Activated naive CD4-positive, alpha-beta T cell treated with anti-CD3 and anti-CD28 coated beads, Interleukin-2, amount 50 U/mL, for 24 hours (primary cell): ENCODE results near the gene CDC123.
"Not testable (repeated sequence)": the region's sequence is repeated elsewhere in the genome, so short reads cannot be mapped to it uniquely, and the experiment has no call there.

Experiments used
- H3K27ac Mint-ChIP-seq: one replicate; pipeline ENCODE4 v1.8.0; 2021; ENCODE audit warnings: mild to moderate bottlenecking, mixed read lengths
- H3K27me3 Mint-ChIP-seq: one replicate; pipeline ENCODE4 v1.8.0; 2021; ENCODE audit warnings: mixed read lengths
- H3K36me3 Mint-ChIP-seq: one replicate; pipeline ENCODE4 v1.8.0; 2021; ENCODE audit warnings: mixed read lengths
- H3K4me1 Mint-ChIP-seq: one replicate; pipeline ENCODE4 v1.8.0; 2021; ENCODE audit warnings: mixed read lengths
- H3K4me3 Mint-ChIP-seq: one replicate; pipeline ENCODE4 v1.8.0; 2021; ENCODE audit warnings: mild to moderate bottlenecking, mixed read lengths
- H3K9me3 Mint-ChIP-seq: one replicate; pipeline ENCODE4 v1.8.0; 2021; ENCODE audit warnings: mixed read lengths

The CDC123 gene

GRCh38 chr10:12207114-12207513 is 11.1 kb downstream of the CDC123 start:
- Mint-ChIP-seq H3K4me1 (peaks cover 26% of the 10 kb centered on the region), H3K27me3 (no peaks in the 10 kb centered on the region), H3K9me3 (no peaks in the 10 kb centered on the region), H3K27ac (peak overlapping the region; percentile 69), H3K4me3 (no peak overlapping the region), H3K36me3 (peaks cover 18% of the 10 kb centered on the region)

DNA sequence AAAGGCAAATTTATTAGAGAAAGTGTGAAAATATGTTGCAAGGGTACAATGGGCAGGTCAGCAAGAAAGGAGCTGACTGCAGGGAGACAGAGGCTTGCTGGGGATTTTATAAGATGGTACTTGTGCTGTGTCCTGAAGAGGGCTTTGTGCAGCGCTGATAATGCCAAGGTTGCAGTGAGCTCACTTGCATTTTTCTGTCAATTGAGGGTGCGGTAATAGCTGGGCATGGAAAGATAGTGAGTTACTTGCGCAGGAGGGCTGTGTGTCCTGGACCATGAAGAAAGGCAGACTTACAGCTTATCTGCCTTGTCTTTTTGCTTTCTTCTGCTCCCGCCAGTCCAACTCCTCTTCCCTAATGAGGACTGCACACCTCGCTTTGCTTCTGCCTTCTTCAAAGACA is 12.5 kb downstream of the CDC123 start:
- Mint-ChIP-seq H3K27me3 (no peaks in the 10 kb centered on the region), H3K27ac (no peak overlapping the region), H3K9me3 (no peaks in the 10 kb centered on the region), H3K4me3 (no peak overlapping the region), H3K4me1 (peaks cover 26% of the 10 kb centered on the region), H3K36me3 (peaks cover 15% of the 10 kb centered on the region)

GRCh38 chr10:12212454-12212853 is 16.5 kb downstream of the CDC123 start:
- Mint-ChIP-seq H3K27ac (no peak overlapping the region), H3K4me1 (peaks cover 39% of the 10 kb centered on the region), H3K4me3 (no peak overlapping the region), H3K27me3 (no peaks in the 10 kb centered on the region), H3K9me3 (no peaks in the 10 kb centered on the region), H3K36me3 (peaks cover 11% of the 10 kb centered on the region)

DNA sequence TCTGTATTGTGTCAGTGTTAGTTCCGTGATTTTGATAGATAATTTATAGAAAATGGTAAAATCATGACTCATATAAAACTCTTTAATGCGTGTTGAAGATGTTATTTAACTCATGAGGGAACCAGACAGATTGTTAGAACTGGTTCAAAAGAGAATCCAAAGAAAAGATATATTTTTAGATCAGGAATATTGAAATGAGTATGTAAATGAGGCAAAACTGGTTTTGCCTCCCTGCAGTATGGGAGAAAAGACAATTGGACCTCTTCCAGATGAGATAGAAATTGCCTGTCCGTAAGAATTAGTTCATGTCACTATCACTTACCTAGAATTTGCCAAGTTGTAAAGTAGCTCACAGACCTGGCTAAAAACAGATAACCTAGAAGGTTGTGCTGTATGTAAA is 17.6 kb downstream of the CDC123 start:
- Mint-ChIP-seq H3K4me3 (no peak overlapping the region), H3K36me3 (peaks cover 13% of the 10 kb centered on the region), H3K9me3 (no peaks in the 10 kb centered on the region), H3K27ac (no peak overlapping the region), H3K27me3 (no peaks in the 10 kb centered on the region), H3K4me1 (peaks cover 33% of the 10 kb centered on the region)

DNA sequence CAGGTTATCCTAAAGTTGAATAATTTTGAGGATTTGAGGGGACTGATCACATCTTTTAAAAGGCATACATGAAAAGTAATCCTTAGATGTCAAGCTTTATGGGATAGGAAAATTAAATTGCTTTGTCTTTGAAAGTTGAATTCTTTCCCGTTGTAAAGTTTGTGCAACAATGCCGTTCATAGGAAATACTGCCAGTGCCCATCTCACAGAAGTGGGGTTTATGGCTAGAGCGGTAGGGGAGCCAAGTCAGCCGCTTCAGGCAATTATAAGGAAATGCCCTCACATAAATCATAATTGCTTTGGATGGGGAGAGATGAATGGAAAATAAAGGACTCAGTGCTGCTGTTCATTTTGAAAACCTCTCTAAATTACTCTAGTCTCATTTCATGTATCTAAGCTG is 18.1 kb downstream of the CDC123 start:
- Mint-ChIP-seq H3K4me1 (peaks cover 28% of the 10 kb centered on the region), H3K4me3 (no peak overlapping the region), H3K27ac (peak overlapping the region; percentile 79), H3K9me3 (no peaks in the 10 kb centered on the region), H3K36me3 (peaks cover 16% of the 10 kb centered on the region), H3K27me3 (no peaks in the 10 kb centered on the region)

GRCh38 chr10:12214763-12215218 is 18.8 kb downstream of the CDC123 start:
- H3K4me1 Mint-ChIP-seq = peaks cover 27% of the 10 kb centered on the region
- H3K36me3 Mint-ChIP-seq = peaks cover 18% of the 10 kb centered on the region

DNA sequence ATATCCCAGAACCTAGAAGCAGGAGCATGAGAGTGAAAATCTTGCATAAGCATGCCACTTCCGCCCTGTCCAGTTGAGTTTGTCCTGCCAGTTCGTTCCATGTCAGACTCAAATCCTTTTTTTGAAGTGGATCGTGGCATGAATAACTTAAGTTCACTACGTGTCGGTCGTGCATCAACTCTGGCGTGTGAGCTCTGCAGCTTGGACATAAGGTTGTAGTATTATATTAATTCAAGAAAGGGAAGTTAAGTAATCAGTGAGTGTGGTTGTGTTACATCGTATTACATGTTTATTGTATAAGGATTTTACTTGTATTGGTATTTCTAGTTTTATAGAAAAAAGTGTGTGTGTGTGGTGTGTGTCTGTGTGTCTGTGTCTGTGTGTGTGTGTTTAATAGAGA is 23.0 kb downstream of the CDC123 start:
- Mint-ChIP-seq H3K27me3 (no peaks in the 10 kb centered on the region), H3K36me3 (peaks cover 19% of the 10 kb centered on the region), H3K9me3 (no peaks in the 10 kb centered on the region), H3K4me1 (peaks cover 31% of the 10 kb centered on the region), H3K4me3 (no peak overlapping the region), H3K27ac (no peak overlapping the region)

More at GRCh38 chr10:12214763-12215218, 18.8 kb downstream of the CDC123 start:
- Mint-ChIP-seq H3K27me3 (no peaks in the 10 kb centered on the region), H3K4me3 (peak overlapping the region; percentile 45), H3K27ac (no peak overlapping the region), H3K9me3 (no peaks in the 10 kb centered on the region)

DNA sequence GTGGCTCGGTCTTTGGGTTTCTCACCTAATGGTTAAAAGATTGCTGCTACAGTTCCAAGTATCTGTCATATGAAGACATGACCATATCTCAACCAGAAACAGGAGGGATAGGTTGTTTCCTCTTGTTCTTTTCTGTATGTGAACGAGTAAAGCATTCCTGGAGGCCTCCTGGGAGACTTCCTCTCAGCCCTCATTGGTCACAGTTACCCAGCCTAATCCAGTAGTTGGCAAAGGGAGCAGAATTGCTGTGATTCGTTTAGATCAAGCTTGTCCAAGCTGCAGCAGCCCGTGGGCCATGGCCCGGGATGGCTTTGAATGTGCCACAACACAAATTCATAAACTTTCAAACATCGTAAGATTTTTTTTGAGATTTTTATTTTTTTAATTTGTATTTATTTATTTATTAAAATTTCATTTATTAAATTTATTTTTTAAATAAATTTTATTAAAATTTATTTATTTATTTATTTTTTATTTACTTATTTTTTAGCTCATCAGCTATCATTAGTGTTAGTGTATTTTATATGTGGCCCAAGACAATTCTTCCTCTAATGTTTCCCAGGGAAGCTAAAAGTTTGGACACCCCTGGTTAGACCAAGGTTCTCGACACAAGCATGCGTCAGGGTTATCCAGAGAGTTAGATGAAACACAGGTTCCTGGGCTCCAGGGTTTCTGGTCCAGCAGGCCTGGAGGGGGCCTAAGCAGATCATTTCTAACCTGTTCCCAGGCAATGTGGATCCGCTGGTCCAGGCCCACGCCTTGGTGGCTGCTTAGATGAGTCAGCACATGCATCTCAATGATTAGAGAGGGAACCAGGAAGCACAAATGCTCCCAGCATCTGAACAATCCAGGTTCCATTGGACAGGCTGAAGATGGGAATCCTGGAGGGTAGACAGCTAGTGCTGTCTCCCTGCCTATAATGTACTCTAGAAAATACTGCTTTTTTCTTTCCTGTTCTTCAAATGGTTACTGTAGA is 25.6 kb downstream of the CDC123 start:
- no peaks in the 10 kb centered on the region for H3K27me3 Mint-ChIP-seq
- peaks cover 22% of the 10 kb centered on the region for H3K36me3 Mint-ChIP-seq
- H3K4me3 Mint-ChIP-seq = no peak overlapping the region
- H3K27ac Mint-ChIP-seq = peak overlapping the region; percentile 46
- no peaks in the 10 kb centered on the region for H3K9me3 Mint-ChIP-seq
- H3K4me1 Mint-ChIP-seq = peaks cover 12% of the 10 kb centered on the region

GRCh38 chr10:12225444-12225843 is 29.5 kb downstream of the CDC123 start:
- no peaks in the 10 kb centered on the region for H3K27me3 Mint-ChIP-seq
- no peak overlapping the region for H3K4me3 Mint-ChIP-seq
- H3K27ac Mint-ChIP-seq = no peak overlapping the region
- no peaks in the 10 kb centered on the region for H3K9me3 Mint-ChIP-seq
- H3K36me3 Mint-ChIP-seq = peaks cover 22% of the 10 kb centered on the region
- peaks cover 9% of the 10 kb centered on the region for H3K4me1 Mint-ChIP-seq

- not testable (repeated sequence) for H3K4me3 Mint-ChIP-seq, H3K4me1 Mint-ChIP-seq, H3K27ac Mint-ChIP-seq, H3K9me3 Mint-ChIP-seq, H3K27me3 Mint-ChIP-seq
- peaks cover 25% of the 10 kb centered on the region for H3K36me3 Mint-ChIP-seq
These were observed 30.4 kb downstream of the CDC123 start for GRCh38 chr10:12226438-12226837.

DNA sequence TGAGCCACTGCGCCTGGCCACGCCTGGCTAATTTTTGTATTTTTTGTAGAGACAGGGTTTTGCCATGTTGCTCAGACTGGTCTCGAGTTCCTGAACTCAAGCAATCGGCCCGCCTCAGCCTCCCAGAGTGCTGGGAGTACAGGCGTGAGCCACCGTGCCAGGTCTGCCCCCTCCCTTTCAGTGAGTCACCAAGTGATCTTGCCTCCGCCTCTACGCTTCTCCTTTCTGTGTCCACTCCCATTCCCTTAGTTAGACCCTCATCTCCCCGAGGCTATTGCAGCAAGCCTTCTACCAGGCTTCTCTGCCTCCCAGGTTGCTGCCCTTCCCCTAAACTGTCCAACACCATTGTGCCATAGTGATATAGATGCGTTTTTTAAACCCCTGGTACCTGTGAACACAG is 32.9 kb downstream of the CDC123 start:
- Mint-ChIP-seq H3K27ac (no peak overlapping the region), H3K4me3 (no peak overlapping the region), H3K4me1 (peaks cover 5% of the 10 kb centered on the region), H3K27me3 (no peaks in the 10 kb centered on the region), H3K9me3 (no peaks in the 10 kb centered on the region), H3K36me3 (peaks cover 27% of the 10 kb centered on the region)

DNA sequence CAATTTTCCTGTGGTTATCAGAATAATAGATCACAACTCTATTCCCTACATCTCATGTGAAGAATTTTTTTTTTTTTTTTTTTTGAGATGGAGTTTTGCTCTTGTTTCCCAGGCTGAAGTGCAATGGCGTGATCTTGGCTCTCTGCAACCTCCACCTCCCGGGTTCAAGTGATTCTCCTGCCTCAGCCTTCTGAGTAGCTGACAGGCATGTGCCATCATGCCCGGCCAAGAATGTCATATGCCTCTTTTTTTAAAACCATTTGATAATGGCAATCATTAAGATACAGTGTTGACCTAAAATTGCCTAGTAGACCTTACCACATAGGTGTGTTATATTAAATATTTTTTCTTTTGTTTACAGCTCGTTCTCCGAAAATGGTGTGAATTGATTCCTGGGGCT is 38.7 kb downstream of the CDC123 start:
- H3K27ac Mint-ChIP-seq, H3K27me3 Mint-ChIP-seq, H3K9me3 Mint-ChIP-seq, H3K4me1 Mint-ChIP-seq, H3K4me3 Mint-ChIP-seq: not testable (repeated sequence)
- H3K36me3 Mint-ChIP-seq = peaks cover 18% of the 10 kb centered on the region

- Mint-ChIP-seq H3K36me3 (peaks cover 16% of the 10 kb centered on the region), H3K27ac (no peak overlapping the region), H3K4me1 (peaks cover 5% of the 10 kb centered on the region), H3K9me3 (no peaks in the 10 kb centered on the region), H3K4me3 (no peak overlapping the region), H3K27me3 (no peaks in the 10 kb centered on the region)
These were observed 39.2 kb downstream of the CDC123 start for GRCh38 chr10:12235116-12235694.

DNA sequence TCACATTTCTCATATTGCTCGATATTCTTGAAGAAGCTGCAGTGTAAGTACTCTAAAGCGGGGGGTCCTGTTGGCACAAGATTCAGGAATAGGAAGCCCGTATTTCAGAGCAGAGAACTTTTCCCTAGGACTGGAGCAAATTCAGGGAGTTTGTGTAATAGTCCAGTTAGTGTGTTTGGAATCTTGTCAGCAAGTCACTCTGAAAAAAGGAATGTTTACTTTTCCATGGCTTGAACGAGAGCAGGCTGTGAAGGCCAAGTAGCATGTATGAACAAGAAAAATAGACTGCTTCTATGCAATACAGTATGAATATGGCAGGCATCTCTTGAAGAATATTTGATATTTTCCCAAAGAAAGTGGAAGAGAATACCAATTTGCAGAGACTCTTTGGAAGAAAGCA is 39.8 kb downstream of the CDC123 start:
- H3K9me3 Mint-ChIP-seq = no peaks in the 10 kb centered on the region
- no peak overlapping the region for H3K27ac Mint-ChIP-seq
- peaks cover 11% of the 10 kb centered on the region for H3K4me1 Mint-ChIP-seq
- no peak overlapping the region for H3K4me3 Mint-ChIP-seq
- peaks cover 14% of the 10 kb centered on the region for H3K36me3 Mint-ChIP-seq
- H3K27me3 Mint-ChIP-seq = no peaks in the 10 kb centered on the region

DNA sequence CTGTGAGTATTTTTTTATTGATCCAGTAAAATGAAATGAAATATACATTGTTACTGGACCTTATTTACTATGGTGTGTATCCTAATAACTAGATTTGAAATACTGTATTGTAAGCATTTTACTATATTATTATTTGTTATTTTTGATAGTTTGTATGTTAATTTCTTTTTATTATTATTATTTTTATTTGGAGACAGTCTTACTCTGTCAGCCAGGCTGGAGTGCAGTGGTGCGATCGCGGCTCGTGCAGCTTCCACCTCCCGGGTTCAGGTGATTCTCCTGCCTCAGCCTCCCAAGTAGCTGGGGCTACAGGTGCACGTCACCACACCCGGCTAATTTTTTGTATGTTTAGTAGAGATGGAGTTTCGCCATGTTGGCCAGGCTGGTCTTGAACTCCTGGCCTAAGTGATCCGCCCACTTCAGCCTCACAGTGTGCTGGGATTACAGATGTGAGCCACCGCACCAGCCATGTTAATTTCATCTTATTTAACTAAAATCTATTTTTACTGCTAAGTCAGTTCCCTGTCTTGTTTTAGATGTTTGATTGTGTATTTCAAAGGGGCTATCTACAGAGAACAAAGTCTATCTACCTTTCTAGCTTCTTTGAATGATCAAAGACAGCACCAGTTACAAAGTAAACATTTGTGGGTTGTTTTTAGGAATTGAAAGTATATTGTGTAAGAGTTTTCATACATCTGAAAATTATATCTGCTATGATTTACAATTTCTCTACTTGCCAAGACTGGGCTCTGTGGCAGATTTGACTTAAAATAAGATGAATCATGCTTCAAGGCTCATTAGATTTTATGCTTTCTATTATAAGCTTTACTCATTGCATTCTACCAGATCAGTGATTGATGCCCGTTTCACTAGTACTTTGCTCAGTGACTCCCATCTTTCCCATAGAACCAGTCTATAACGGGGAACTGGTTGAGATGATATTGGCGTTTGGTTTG is 41.6 kb downstream of the CDC123 start:
- peaks cover 16% of the 10 kb centered on the region for H3K36me3 Mint-ChIP-seq
- H3K4me1 Mint-ChIP-seq = peaks cover 25% of the 10 kb centered on the region
- no peak overlapping the region for H3K27ac Mint-ChIP-seq
- H3K9me3 Mint-ChIP-seq = no peaks in the 10 kb centered on the region
- no peak overlapping the region for H3K4me3 Mint-ChIP-seq
- H3K27me3 Mint-ChIP-seq = no peaks in the 10 kb centered on the region
